Measurements from ENCODE around the gene ZKSCAN7.
"Not testable (repeated sequence)": the region's sequence is repeated elsewhere in the genome, so short reads cannot be mapped to it uniquely, and the experiment has no call there.

The ZKSCAN7 gene

GRCh38 chr3:44554626-44555592 is at the start of gene ZKSCAN7:
Gene ZKSCAN7 (plus strand): TSS chr3:44555193. CDS start chr3:44557048, 1,855 bp downstream.
- DNase-seq (ENCODE audit: low read depth), result peak; percentile 17

GRCh38 chr3:44506556-44506955 is 48.4 kb upstream of the ZKSCAN7 start:
- no peak for DNase-seq (ENCODE audit: low read depth)

GRCh38 chr3:44506961-44507360 is 48.0 kb upstream of the ZKSCAN7 start:
- no peak for DNase-seq (ENCODE audit: low read depth)

- DNase-seq (ENCODE audit: low read depth), result no peak
Observed at GRCh38 chr3:44509393-44509921, 45.5 kb upstream of the ZKSCAN7 start.

GRCh38 chr3:44510000-44510368 is 45.0 kb upstream of the ZKSCAN7 start:
- no peak for DNase-seq (ENCODE audit: low read depth)

GRCh38 chr3:44511238-44511566 is 43.8 kb upstream of the ZKSCAN7 start:
- no peak for DNase-seq (ENCODE audit: low read depth)

- DNase-seq (ENCODE audit: low read depth), result no peak
Observed at GRCh38 chr3:44513513-44513912, 41.5 kb upstream of the ZKSCAN7 start.

- DNase-seq (ENCODE audit: low read depth), result no peak
Observed at GRCh38 chr3:44516230-44516629, 38.8 kb upstream of the ZKSCAN7 start.

GRCh38 chr3:44518782-44519156 is 36.2 kb upstream of the ZKSCAN7 start:
- DNase-seq (ENCODE audit: low read depth), result no peak

GRCh38 chr3:44521721-44522120 is 33.3 kb upstream of the ZKSCAN7 start:
- no peak for DNase-seq (ENCODE audit: low read depth)

GRCh38 chr3:44522494-44522933 is 32.5 kb upstream of the ZKSCAN7 start:
- DNase-seq (ENCODE audit: low read depth), result no peak

GRCh38 chr3:44525060-44525459 is 29.9 kb upstream of the ZKSCAN7 start:
- no peak for DNase-seq (ENCODE audit: low read depth)

- no peak for DNase-seq (ENCODE audit: low read depth)
Observed at GRCh38 chr3:44529927-44530326, 25.1 kb upstream of the ZKSCAN7 start.

GRCh38 chr3:44530911-44531310 is 24.1 kb upstream of the ZKSCAN7 start:
- no peak for DNase-seq (ENCODE audit: low read depth)

GRCh38 chr3:44534659-44535058 is 20.3 kb upstream of the ZKSCAN7 start:
- not testable (repeated sequence) for DNase-seq (ENCODE audit: low read depth)

- no peak for DNase-seq (ENCODE audit: low read depth)
Observed at GRCh38 chr3:44535364-44535763, 19.6 kb upstream of the ZKSCAN7 start.

GRCh38 chr3:44544811-44545210 is 10.2 kb upstream of the ZKSCAN7 start:
- DNase-seq (ENCODE audit: low read depth), result not testable (repeated sequence)

- no peak for DNase-seq (ENCODE audit: low read depth)
Observed at GRCh38 chr3:44555723-44556122, 730 bp downstream of the ZKSCAN7 start.

GRCh38 chr3:44557074-44557473 is 2.1 kb downstream of the ZKSCAN7 start:
- no peak for DNase-seq (ENCODE audit: low read depth)

- DNase-seq (ENCODE audit: low read depth), result no peak
Observed at GRCh38 chr3:44561076-44561475, 6.1 kb downstream of the ZKSCAN7 start.

GRCh38 chr3:44562147-44562546 is 7.2 kb downstream of the ZKSCAN7 start:
- DNase-seq (ENCODE audit: low read depth), result no peak

GRCh38 chr3:44568561-44568960 is 13.6 kb downstream of the ZKSCAN7 start:
- no peak for DNase-seq (ENCODE audit: low read depth)

GRCh38 chr3:44571024-44571423 is 16.0 kb downstream of the ZKSCAN7 start:
- DNase-seq (ENCODE audit: low read depth), result no peak

- DNase-seq (ENCODE audit: low read depth), result no peak
Observed at GRCh38 chr3:44576613-44577012, 21.6 kb downstream of the ZKSCAN7 start.

All from stromal cell of bone marrow (primary cell).